OCI-LY1 (cell line): ENCODE measurements around the gene HMOX1.

Experiments used
- EZH2 ChIP-seq: fragments of 200-600 bp; sonication (generic), shearing (Covaris generic); IDR thresholded peaks from 2 replicates; pipeline ENCODE4 v1.8.0; 2017; ENCODE audit warnings: borderline replicate concordance, mixed run types, mild to moderate bottlenecking, antibody characterized with exemption, low read length, moderate library complexity, mixed read lengths
- TF ChIP-seq, protein P1 (sequence below): fragments of 200-600 bp; sonication (generic), shearing (Covaris generic); IDR thresholded peaks from 2 replicates; pipeline ENCODE4 v1.5.1; 2017; ENCODE audit warnings: mild to moderate bottlenecking, antibody characterized with exemption, low read length, moderate library complexity, mixed read lengths

- TF ChIP-seq, protein P1, sequence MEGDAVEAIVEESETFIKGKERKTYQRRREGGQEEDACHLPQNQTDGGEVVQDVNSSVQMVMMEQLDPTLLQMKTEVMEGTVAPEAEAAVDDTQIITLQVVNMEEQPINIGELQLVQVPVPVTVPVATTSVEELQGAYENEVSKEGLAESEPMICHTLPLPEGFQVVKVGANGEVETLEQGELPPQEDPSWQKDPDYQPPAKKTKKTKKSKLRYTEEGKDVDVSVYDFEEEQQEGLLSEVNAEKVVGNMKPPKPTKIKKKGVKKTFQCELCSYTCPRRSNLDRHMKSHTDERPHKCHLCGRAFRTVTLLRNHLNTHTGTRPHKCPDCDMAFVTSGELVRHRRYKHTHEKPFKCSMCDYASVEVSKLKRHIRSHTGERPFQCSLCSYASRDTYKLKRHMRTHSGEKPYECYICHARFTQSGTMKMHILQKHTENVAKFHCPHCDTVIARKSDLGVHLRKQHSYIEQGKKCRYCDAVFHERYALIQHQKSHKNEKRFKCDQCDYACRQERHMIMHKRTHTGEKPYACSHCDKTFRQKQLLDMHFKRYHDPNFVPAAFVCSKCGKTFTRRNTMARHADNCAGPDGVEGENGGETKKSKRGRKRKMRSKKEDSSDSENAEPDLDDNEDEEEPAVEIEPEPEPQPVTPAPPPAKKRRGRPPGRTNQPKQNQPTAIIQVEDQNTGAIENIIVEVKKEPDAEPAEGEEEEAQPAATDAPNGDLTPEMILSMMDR: no peak
- TF ChIP-seq EZH2: no peak
These were observed 40.2 kb downstream of the HMOX1 start for GRCh38 chr22:35421121-35421520.
